NOMO-1 treated with DMSO at 0.1 percent for 48 hours (cell line): ENCODE results near the gene UNC5C.
"Not testable (repeated sequence)": the region's sequence is repeated elsewhere in the genome, so short reads cannot be mapped to it uniquely, and the experiment has no call there.

Experiments used
- DNase-seq: peaks from one replicate; lab custom pipeline; 2025; ENCODE audit not compliant: unreplicated experiment; lab: John Stamatoyannopoulos, UW

The UNC5C gene

DNA sequence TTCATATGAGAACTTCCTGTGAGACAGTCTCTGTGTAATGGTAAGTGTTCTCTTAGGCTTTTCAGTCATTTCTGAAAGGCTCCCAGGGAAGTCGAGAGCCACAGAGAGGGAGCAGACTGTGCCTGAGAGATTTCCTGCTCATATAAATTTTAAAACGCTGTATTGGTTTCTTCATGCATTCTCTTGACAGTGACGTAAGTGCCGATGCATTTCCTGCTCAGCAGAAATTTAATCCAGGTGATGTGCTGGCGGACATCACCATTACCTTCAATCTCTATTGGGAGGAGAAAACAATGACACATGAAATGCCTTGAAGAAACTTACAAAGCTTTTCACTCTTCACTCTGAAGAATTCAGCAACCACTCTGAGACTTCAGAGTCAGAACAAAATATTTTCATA is 407.4 kb downstream of the UNC5C start:
- DNase-seq = no peak

DNA sequence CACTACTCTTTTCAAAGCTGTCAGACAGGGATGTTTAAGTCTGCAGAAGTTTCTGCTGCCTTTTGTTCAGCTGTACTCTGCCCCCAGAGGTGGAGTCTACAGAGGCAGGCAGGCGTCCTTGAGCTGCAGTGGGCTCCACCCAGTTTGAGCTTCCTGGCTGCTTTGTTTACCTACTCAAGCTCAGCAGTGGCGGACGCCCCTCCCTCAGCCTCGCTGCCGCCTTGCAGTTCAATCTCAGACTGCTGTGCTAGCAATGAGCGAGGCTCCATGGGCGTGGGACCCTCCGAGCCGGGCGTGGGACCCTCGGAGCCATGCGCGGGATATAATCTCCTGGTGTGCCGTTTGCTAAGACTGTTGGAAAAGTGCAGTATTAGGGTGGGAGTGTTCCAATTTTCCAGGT is 409.3 kb downstream of the UNC5C start:
- not testable (repeated sequence) for DNase-seq

DNA sequence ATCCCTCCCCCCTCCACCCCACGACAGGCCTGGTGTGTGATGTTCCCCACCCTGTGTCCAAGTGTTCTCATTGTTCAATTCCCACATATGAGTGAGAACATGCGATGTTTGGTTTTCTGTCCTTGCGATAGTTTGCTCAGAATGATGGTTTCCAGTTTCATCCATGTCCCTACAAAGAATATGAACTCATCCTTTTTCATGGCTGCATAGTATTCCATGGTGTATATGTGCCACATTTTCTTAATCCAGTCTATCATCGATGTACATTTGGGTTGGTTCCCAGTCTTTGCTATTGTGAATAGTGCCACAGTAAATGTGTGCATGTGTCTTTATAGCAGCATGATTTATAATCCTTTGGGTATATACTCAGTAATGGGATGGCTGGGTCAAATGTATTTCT is 414.8 kb downstream of the UNC5C start:
- DNase-seq = not testable (repeated sequence)

DNA sequence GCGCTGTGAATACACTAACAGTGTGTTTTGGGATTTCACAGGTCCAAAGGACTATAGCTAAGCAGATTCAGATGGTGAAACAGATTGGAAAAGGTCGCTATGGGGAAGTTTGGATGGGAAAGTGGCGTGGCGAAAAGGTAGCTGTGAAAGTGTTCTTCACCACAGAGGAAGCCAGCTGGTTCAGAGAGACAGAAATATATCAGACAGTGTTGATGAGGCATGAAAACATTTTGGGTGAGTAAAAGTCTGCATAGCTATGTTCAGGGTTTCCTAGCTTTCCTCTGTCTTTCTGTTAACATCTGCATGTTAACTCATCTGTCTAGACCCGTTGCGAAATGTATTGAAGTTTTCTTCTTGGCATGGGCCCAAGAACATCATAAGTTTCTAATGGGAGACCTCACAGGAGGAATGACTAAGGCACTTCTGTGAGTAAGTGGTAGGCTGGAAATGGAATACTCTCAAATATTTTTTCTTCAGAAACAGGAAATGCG is 418.9 kb downstream of the UNC5C start:
- peak; percentile 21 for DNase-seq

DNA sequence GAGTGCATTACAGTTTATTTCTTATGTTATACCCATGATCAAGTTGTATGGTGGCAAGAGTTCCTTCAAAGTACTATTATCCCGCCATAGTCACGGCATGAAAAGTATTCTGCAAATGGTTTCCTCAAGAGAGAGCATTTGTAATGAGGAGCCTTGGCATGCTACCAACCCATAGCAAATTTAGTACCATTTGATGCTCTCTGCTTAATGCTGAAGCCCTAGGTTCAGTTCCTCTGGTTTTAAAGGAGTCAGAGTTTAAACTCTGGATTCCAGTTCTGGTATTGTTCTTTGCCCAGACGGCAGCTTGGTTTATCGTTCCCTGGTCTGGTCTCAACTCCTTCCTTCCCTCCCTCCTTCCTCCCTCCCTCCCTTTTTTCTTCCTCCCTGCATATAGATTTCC is 419.7 kb downstream of the UNC5C start:
- DNase-seq = no peak

DNA sequence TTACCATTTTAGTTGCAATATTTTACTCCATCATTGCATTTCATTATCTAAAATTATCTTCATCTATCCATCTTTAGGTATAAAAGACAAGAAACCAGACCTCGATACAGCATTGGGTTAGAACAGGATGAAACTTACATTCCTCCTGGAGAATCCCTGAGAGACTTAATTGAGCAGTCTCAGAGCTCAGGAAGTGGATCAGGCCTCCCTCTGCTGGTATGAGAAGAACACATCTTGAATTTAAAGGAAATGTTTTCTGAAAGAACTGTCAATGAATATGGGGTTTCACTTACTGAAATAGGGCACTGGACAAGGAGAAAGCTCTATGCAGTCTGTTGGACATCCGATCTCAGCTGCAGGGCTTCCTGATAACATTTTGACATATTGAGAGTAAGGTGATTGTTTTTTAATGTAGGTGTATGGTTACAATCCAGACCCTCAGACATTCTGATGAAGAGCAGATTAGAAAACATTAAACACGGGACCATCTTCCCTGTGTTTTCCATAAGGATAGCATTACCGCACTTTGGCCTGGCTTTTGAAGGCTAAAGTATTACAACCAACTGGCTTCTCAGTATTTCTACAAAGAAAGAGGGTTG is 423.8 kb downstream of the UNC5C start:
- DNase-seq = peak; percentile 9

DNA sequence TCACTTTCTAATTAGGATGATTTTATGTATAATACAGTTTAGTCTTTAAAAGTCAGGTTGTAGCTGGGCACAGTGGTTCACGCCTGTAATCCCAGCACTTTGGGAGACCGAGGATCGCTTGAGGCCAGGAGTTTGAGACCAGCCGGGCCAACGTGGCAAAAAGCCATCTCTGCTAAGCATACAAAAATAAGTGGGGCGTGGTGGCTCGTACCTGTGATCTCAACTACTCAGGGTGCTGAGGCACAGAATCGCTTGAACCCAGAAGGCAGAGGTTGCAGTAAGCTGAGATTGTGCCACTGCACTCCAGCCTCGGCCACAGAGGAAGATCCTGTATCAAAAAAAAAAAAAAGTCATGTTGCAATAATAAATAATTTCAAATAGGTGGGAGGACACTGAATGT is 426.8 kb downstream of the UNC5C start:
- DNase-seq = no peak

DNA sequence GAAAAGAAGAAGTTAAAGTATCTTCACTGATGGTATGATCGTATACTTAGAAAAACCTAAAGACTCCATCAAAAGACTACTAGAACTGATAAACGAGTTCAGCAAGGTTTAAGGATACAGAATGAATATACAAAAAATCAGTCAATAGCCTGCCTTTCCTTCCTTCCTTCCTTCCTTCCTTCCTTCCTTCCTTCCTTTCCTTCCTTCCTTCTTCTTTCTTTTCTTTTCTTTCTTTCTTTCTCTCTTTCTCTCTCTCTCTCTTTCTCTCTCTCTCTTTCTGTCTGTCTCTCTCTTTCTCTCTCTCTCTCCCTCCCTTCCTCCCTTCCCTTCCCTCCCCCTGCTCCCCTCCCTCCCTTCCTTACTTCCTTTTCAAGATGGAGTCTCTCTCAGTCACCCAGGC is 428.3 kb downstream of the UNC5C start:
- DNase-seq = no peak

DNA sequence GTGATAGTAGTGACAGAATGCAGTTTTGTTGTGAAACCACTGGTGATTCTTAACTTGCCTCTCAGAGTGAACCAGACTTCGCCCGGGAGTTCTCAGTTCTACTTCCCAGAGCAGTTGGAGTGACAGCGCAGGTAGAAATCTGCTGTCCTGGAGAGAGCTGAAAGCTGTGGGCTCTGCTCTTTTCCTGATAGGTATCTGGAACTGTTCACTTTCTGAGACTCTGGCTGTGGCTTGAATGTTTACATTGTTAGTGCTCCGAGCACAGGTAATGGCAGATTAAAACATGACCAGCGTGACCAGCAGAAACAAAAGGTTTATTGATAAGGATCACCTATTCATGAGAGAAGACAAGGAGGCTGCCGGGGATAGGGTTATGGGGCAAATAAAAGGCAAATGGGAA is 430.3 kb downstream of the UNC5C start:
- no peak for DNase-seq

DNA sequence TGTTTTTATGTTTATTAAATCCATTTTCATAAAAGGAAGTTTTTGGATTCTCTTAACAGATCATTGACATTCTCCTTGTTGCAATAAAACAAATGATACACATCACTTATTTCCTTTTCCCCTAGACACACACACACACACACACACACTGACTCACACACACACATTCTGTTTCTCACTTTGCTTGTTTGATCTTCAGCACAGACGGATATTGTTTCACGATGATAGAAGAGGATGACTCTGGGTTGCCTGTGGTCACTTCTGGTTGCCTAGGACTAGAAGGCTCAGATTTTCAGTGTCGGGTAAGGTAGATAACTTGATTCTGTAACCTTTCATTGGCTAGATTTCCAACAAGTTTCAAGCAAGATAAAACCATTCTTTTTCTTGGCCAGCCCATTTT is 434.3 kb downstream of the UNC5C start:
- no peak for DNase-seq
